HepG2 (cell line): Measurements from ENCODE around the gene OTX1. TPM values are rescaled to one million over a fixed set of nuclear protein-coding genes. Genes with fewer than 3 reads are reported as not detected.

Source experiments
- ATAC-seq: fragments of 200-7000 bp; cut with Tn5 transposase; 3 replicates; pipeline ENCODE4 v1.9.1; 2020; ENCODE audit warnings: mild to moderate bottlenecking, moderate library complexity
- BruUV-seq: library from RNA; stranded (reverse); fragments of 400-500 nt; replicated peaks from 2 replicates; lab custom pipeline; 2021; lab: Mats Ljungman, UMichigan
- CTCF ChIA-PET: fragments of 300-600 bp; formaldehyde crosslinking; extraction: SDS; loops from one replicate; lab custom pipeline; 2021; ENCODE audit warnings: low total read pairs, inconsistent platforms, low intra/inter-chr PET ratio; lab: Yijun Ruan, JAX
- POLR2A ChIA-PET: fragments of 350-600 bp; sonication (Branson Sonifier 250); formaldehyde crosslinking; loops from one replicate; lab custom pipeline; 2020; ENCODE audit warnings: antibody characterized with exemption, inconsistent platforms; lab: Yijun Ruan, JAX
- DNase-seq: peaks from one replicate; pipeline ENCODE4 v3.0.0-alpha.2; 2015; ENCODE audit warnings: low spot score
- FAIRE-seq: peaks from 3 replicates; lab custom pipeline; 2011; peaks lifted over from hg19 to GRCh38; lab: Jason Lieb, UNC
- H2AFZ ChIP-seq: one replicate; pipeline ENCODE4 v1.6.1; 2011; ENCODE audit warnings: low read length, inconsistent platforms
- H3K27ac ChIP-seq: fragments of 300-600 bp; 3 replicates; pipeline ENCODE4 v1.8.0; 2011; ENCODE audit warnings: mixed run types, mild to moderate bottlenecking, mixed read lengths, low read length, inconsistent platforms; ENCODE audit not compliant: insufficient read depth; ENCODE audit errors: extremely low read length
- H3K27me3 ChIP-seq, 2 experiments: fragments of 200-600 bp in 1 of 2; 2 replicates in 1 of 2; 3 replicates in 1 of 2; pipeline versions ENCODE4 v1.6.0 to v1.8.0; 2011; ENCODE audit warnings: low read length in 2 of 2, mild to moderate bottlenecking in 2 of 2, moderate library complexity in 2 of 2, inconsistent platforms in 1 of 2; ENCODE audit not compliant: insufficient read depth in 2 of 2, control insufficient read depth in 1 of 2
- H3K36me3 ChIP-seq, 2 experiments: fragments of 200-600 bp in 1 of 2; replicated peaks in 1 of 2; 2 replicates in 1 of 2; 3 replicates in 1 of 2; pipeline versions ENCODE4 v1.5.1 to v1.8.0; 2011; ENCODE audit warnings: low read length in 2 of 2, inconsistent platforms in 1 of 2; ENCODE audit not compliant: insufficient read depth in 2 of 2, control insufficient read depth in 1 of 2
- H3K4me1 ChIP-seq: 2 replicates; pipeline ENCODE4 v1.5.1; 2012; ENCODE audit warnings: low read length, inconsistent platforms; ENCODE audit not compliant: insufficient read depth
- H3K4me2 ChIP-seq: 2 replicates; pipeline ENCODE4 v1.6.0; 2011; ENCODE audit warnings: low read depth, low read length, inconsistent platforms
- H3K4me3 ChIP-seq, 3 experiments: fragments of 200-600 bp in 1 of 3; sonication (generic), shearing (Covaris generic) in 1 of 3; replicated peaks in 1 of 3; 2 replicates each; pipeline ENCODE4 v1.5.1; 2011 to 2016; ENCODE audit warnings: low read length in 3 of 3, inconsistent platforms in 2 of 3, low read depth in 2 of 3, mild to moderate bottlenecking in 2 of 3, control low read depth in 1 of 3, mixed read lengths in 1 of 3; ENCODE audit not compliant: insufficient read depth in 1 of 3
- H3K79me2 ChIP-seq: one replicate; pipeline ENCODE4 v1.6.1; 2011; ENCODE audit warnings: low read length, inconsistent platforms; ENCODE audit not compliant: insufficient read depth
- H3K9ac ChIP-seq: 2 replicates; pipeline ENCODE4 v1.6.0; 2011; ENCODE audit warnings: mild to moderate bottlenecking, low read depth, low read length, inconsistent platforms; ENCODE audit not compliant: insufficient read depth
- H3K9me3 ChIP-seq: 2 replicates; pipeline ENCODE4 v1.5.1; 2012; ENCODE audit warnings: mild to moderate bottlenecking, low read length
- H4K20me1 ChIP-seq: 2 replicates; pipeline ENCODE4 v1.6.0; 2011; ENCODE audit warnings: inconsistent platforms, mild to moderate bottlenecking, low read length, moderate library complexity; ENCODE audit not compliant: insufficient read depth
- CCDC6 ChIP-seq: sonication (generic); formaldehyde crosslinking; IDR thresholded peaks from 2 replicates; pipeline ENCODE4 v1.8.1; 2022; ENCODE audit warnings: mild to moderate bottlenecking, missing genetic modification reagents, moderate library complexity
- HMG20B ChIP-seq: conservative IDR thresholded peaks from 2 replicates; pipeline ENCODE4 v1.6.1; 2016; ENCODE audit warnings: missing genetic modification reagents, missing compliant biosample characterization
- STAG1 ChIP-seq: sonication (generic); formaldehyde crosslinking; IDR thresholded peaks from 2 replicates; pipeline ENCODE4 v1.4.0; 2020; ENCODE audit warnings: missing genetic modification reagents
- WIZ ChIP-seq: sonication (generic); formaldehyde crosslinking; IDR thresholded peaks from 2 replicates; pipeline ENCODE4 v1.5.1; 2020; ENCODE audit warnings: mild to moderate bottlenecking, missing genetic modification reagents
- ZNF264 ChIP-seq: sonication (generic); formaldehyde crosslinking; IDR thresholded peaks from 2 replicates; pipeline ENCODE4 v1.4.0; 2020; ENCODE audit warnings: missing genetic modification reagents
- ZNF782 ChIP-seq: sonication (generic); formaldehyde crosslinking; IDR thresholded peaks from 2 replicates; pipeline ENCODE4 v1.4.0; 2020; ENCODE audit warnings: missing genetic modification reagents, mild to moderate bottlenecking, borderline replicate concordance
- WGBS: methylation state at CpG from one replicate; pipeline ENCODE4 v1.1.6; 2017; ENCODE audit warnings: low lambda C conversion rate; 5-methylcytosine and 5-hydroxymethylcytosine counted together
- in situ Hi-C: cut with HindIII; loops from 2 replicates; pipeline ENCODE4 v1.10.0; 2017; ENCODE audit warnings: low pct_unique_long_range_greater_than_20kb; ENCODE audit not compliant: extremely low pct_ligation_motif_present
- intact Hi-C: fragments of 100-400 bp; cut with micrococcal nuclease; formaldehyde crosslinking; loops from one replicate; pipeline ENCODE4 v1.10.0; 2022; ENCODE audit not compliant: unreplicated experiment
- polyA plus RNA-seq, 8 experiments: library from polyadenylated mRNA; depleted of rRNA in 3 of 8; stranded (reverse) in 7 of 8; unstranded in 1 of 8; fragments of >200 nt; fragmentation: Illumina TruSeq in 4 of 8; extraction: Trizol in 4 of 8; gene quantifications; 2 replicates each; pipeline versions ENCODE4 v1.2.1 to v1.2.3, GENCODE V29; 2011 to 2016; ENCODE audit warnings: low read depth in 4 of 8, missing spikeins in 1 of 8, mixed read lengths in 1 of 8; ENCODE audit not compliant: insufficient read depth in 1 of 8
- total RNA-seq, 5 experiments: library from RNA; depleted of rRNA; stranded (reverse); fragments of >200 nt; fragmentation: Illumina TruSeq; extraction: Trizol; gene quantifications; 2 replicates each; pipeline ENCODE4 v1.2.3, GENCODE V29; 2016; ENCODE audit warnings: low read depth in 1 of 5

OTX1 gene
- total and polyA plus RNA-seq, 2 of the 13 experiments (the other 11 are each of a cell fraction or from before 2014, with no cell fraction given) = 1.0 to 5.0 TPM

DNA sequence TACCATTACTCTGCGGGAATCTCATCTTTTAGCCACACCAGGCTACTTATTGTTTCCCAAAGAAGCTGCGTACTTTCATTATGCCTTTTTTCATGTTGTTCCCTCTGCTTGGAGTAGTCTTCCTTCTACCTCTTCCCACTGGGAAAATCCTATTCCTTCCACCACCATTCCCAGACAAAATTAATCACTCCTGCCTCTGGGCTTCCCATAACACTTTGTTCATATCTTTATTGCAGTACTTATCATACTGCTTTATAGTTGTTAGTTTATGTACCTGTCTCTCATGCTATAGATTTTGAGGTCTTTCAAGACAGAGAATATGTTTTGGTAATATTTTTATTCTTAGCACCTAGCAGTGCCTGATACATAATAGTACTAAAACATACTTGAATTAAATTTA, 16.2 kb downstream of the OTX1 start:
- POLR2A ChIA-PET = no interaction called here
- no peak overlapping the region for H3K27ac ChIP-seq
- CTCF ChIA-PET = no interaction called here
- TF ChIP-seq HMG20B (CRISPR knock-in tag) (no peak), CCDC6 (CRISPR knock-in tag) (no peak), ZNF264 (no peak)
- FAIRE-seq (no peak), ATAC-seq (no peak), DNase-seq (no peak)
- intact Hi-C loops = no loop called here
- no peaks in the 10 kb centered on the region for H4K20me1 ChIP-seq
- H3K4me1 ChIP-seq = peaks cover 5% of the 10 kb centered on the region; the same call in 1 of the 2 replicates
- H3K27me3 ChIP-seq = no peaks in the 10 kb centered on the region
- H3K9me3 ChIP-seq = no peaks in the 10 kb centered on the region
- H3K4me2 ChIP-seq = no peak overlapping the region
- no peaks in the 10 kb centered on the region for H3K36me3 ChIP-seq
- H3K79me2 ChIP-seq = no peaks in the 10 kb centered on the region
- no TSS peak for BruUV-seq
- in situ Hi-C loops = loop anchor here (25.0 kb wide), 1 partner anchor 655 kb away; no protein-coding TSS in a partner anchor
- no peak overlapping the region for H3K4me3 ChIP-seq
- 69% methylated on average over 2 of the region's 2 CpGs for WGBS
- H3K9ac ChIP-seq = no peak overlapping the region
- no peak overlapping the region for H2AFZ ChIP-seq

GRCh38 chr2:63071664-63072063, 21.0 kb downstream of the OTX1 start:
- TF ChIP-seq ZNF782 (CRISPR knock-in tag) = no peak
- TF ChIP-seq STAG1 (CRISPR knock-in tag) = peak; percentile 17; the same call in 1 of the 2 replicates
- TF ChIP-seq WIZ = 0 out of 2 replicates have a peak, but pooled peaks have one; percentile 45
- no TSS peak for BruUV-seq
- Histone ChIP-seq H3K27ac (no peak overlapping the region), H3K4me3 (no peak overlapping the region), H3K4me2 (no peak overlapping the region), H4K20me1 (no peaks in the 10 kb centered on the region), H2AFZ (no peak overlapping the region), H3K9me3 (no peaks in the 10 kb centered on the region), H3K36me3 (no peaks in the 10 kb centered on the region), H3K4me1 (peaks cover 12% of the 10 kb centered on the region), H3K9ac (no peak overlapping the region), H3K79me2 (no peaks in the 10 kb centered on the region), H3K27me3 (no peaks in the 10 kb centered on the region)
- intact Hi-C loops = no loop called here
- in situ Hi-C loops = loop anchor here (10.0 to 25.0 kb wide), 2 partner anchors 413 to 659 kb away; no protein-coding TSS in a partner anchor
- DNase-seq (no peak), FAIRE-seq (no peak), ATAC-seq (peak; percentile 66)
- ChIA-PET POLR2A (no interaction called here), CTCF (no interaction called here)
- WGBS = 44% methylated on average over 2 of the region's 2 CpGs
